Astrocyte (in vitro differentiated cells and primary cell): ENCODE data around the gene RAB11FIP3. TPM values are rescaled to one million over a fixed set of nuclear protein-coding genes. Genes with fewer than 3 reads are reported as not detected.

Experiments used
- DNase-seq: peaks from one replicate; pipeline ENCODE4 v3.0.0-alpha.2; 2010; ENCODE audit warnings: low read depth
- FAIRE-seq: peaks from 2 replicates; lab custom pipeline; 2011; peaks lifted over from hg19 to GRCh38; lab: Jason Lieb, UNC
- H2AFZ ChIP-seq: 2 replicates; pipeline ENCODE4 v1.6.0; 2012; ENCODE audit warnings: low read depth, low read length, inconsistent platforms
- H3K27ac ChIP-seq: 2 replicates; pipeline ENCODE4 v1.5.1; 2011; ENCODE audit warnings: low read depth, low read length, inconsistent platforms
- H3K27me3 ChIP-seq: 2 replicates; pipeline ENCODE4 v1.6.0; 2011; ENCODE audit warnings: low read length, inconsistent platforms; ENCODE audit not compliant: insufficient read depth
- H3K36me3 ChIP-seq: 2 replicates; pipeline ENCODE4 v1.5.1; 2011; ENCODE audit warnings: low read length, inconsistent platforms; ENCODE audit not compliant: insufficient read depth
- H3K4me1 ChIP-seq: 2 replicates; pipeline ENCODE4 v1.5.1; 2011; ENCODE audit warnings: low read length, inconsistent platforms; ENCODE audit not compliant: insufficient read depth
- H3K4me2 ChIP-seq: 2 replicates; pipeline ENCODE4 v1.6.0; 2012; ENCODE audit warnings: low read length, inconsistent platforms
- H3K4me3 ChIP-seq: 2 replicates; pipeline ENCODE4 v1.5.1; 2011; ENCODE audit warnings: low read depth, mild to moderate bottlenecking, low read length, inconsistent platforms; ENCODE audit not compliant: insufficient read depth
- H3K79me2 ChIP-seq: 2 replicates; pipeline ENCODE4 v1.6.0; 2012; ENCODE audit warnings: mild to moderate bottlenecking, low read length, inconsistent platforms; ENCODE audit not compliant: insufficient read depth
- H3K9ac ChIP-seq: 2 replicates; pipeline ENCODE4 v1.6.0; 2012; ENCODE audit warnings: mild to moderate bottlenecking, low read length, inconsistent platforms
- H3K9me3 ChIP-seq: 2 replicates; pipeline ENCODE4 v1.5.1; 2012; ENCODE audit warnings: low read depth, mild to moderate bottlenecking, low read length, inconsistent platforms; ENCODE audit not compliant: insufficient read depth
- H4K20me1 ChIP-seq: 2 replicates; pipeline ENCODE4 v1.6.0; 2012; ENCODE audit warnings: low read length, inconsistent platforms; ENCODE audit not compliant: insufficient read depth
- H3K27ac Mint-ChIP-seq: one replicate; pipeline ENCODE4 v1.8.0; 2021; ENCODE audit warnings: mild to moderate bottlenecking, mixed read lengths; ENCODE audit not compliant: unreplicated experiment
- H3K27me3 Mint-ChIP-seq: one replicate; pipeline ENCODE4 v1.8.0; 2021; ENCODE audit warnings: low read depth, mixed read lengths; ENCODE audit not compliant: unreplicated experiment
- H3K36me3 Mint-ChIP-seq: one replicate; pipeline ENCODE4 v1.8.0; 2021; ENCODE audit warnings: low read depth, mixed read lengths; ENCODE audit not compliant: unreplicated experiment
- H3K4me1 Mint-ChIP-seq: one replicate; pipeline ENCODE4 v1.8.0; 2021; ENCODE audit warnings: low read depth, mixed read lengths; ENCODE audit not compliant: unreplicated experiment
- H3K4me3 Mint-ChIP-seq: one replicate; pipeline ENCODE4 v1.8.0; 2021; ENCODE audit warnings: mild to moderate bottlenecking, moderate library complexity, mixed read lengths; ENCODE audit not compliant: unreplicated experiment
- H3K9me3 Mint-ChIP-seq: one replicate; pipeline ENCODE4 v1.8.0; 2021; ENCODE audit warnings: mild to moderate bottlenecking, mixed read lengths; ENCODE audit not compliant: unreplicated experiment
- EZH2 ChIP-seq: IDR thresholded peaks from 2 replicates; pipeline ENCODE4 v1.6.1; 2012; ENCODE audit warnings: mild to moderate bottlenecking, low read length, inconsistent platforms; ENCODE audit not compliant: insufficient read depth
- total RNA-seq: library from RNA; stranded (reverse); gene quantifications from 2 replicates; pipeline ENCODE4 v1.2.1, GENCODE V29; 2021
- TF ChIP-seq, protein P1 (sequence below): IDR thresholded peaks from 2 replicates; pipeline ENCODE4 v1.5.1; 2011; ENCODE audit warnings: low read depth, mild to moderate bottlenecking, inconsistent platforms, low read length, moderate library complexity; ENCODE audit not compliant: insufficient read depth

Gene RAB11FIP3
- total RNA-seq, 1 donor from 2014 or later, result 21.2 TPM

GRCh38 chr16:530111-530817, 104.8 kb downstream of the RAB11FIP3 start:
- Mint-ChIP-seq H3K27ac (peak overlapping the region; percentile 34), H3K9me3 (no peaks in the 10 kb centered on the region), H3K4me3 (peak overlapping the region; percentile 91), H3K4me1 (peaks cover 11% of the 10 kb centered on the region), H3K36me3 (peaks cover 2% of the 10 kb centered on the region), H3K27me3 (no peaks in the 10 kb centered on the region)
- no peak overlapping the region for H3K4me3 ChIP-seq
- H2AFZ ChIP-seq, result no peak overlapping the region
- H3K27ac ChIP-seq, result no peak overlapping the region
- H3K79me2 ChIP-seq, result peaks cover 87% of the 10 kb centered on the region
- no peaks in the 10 kb centered on the region for H3K36me3 ChIP-seq
- no peaks in the 10 kb centered on the region for H3K9me3 ChIP-seq
- TF ChIP-seq, protein P1, sequence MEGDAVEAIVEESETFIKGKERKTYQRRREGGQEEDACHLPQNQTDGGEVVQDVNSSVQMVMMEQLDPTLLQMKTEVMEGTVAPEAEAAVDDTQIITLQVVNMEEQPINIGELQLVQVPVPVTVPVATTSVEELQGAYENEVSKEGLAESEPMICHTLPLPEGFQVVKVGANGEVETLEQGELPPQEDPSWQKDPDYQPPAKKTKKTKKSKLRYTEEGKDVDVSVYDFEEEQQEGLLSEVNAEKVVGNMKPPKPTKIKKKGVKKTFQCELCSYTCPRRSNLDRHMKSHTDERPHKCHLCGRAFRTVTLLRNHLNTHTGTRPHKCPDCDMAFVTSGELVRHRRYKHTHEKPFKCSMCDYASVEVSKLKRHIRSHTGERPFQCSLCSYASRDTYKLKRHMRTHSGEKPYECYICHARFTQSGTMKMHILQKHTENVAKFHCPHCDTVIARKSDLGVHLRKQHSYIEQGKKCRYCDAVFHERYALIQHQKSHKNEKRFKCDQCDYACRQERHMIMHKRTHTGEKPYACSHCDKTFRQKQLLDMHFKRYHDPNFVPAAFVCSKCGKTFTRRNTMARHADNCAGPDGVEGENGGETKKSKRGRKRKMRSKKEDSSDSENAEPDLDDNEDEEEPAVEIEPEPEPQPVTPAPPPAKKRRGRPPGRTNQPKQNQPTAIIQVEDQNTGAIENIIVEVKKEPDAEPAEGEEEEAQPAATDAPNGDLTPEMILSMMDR, result no peak
- TF ChIP-seq EZH2, result no peak
- no peaks in the 10 kb centered on the region for H3K27me3 ChIP-seq
- H3K4me2 ChIP-seq, result peak overlapping the region; percentile 89
- FAIRE-seq, result no peak
- H3K9ac ChIP-seq, result no peak overlapping the region
- peaks cover 35% of the 10 kb centered on the region for H3K4me1 ChIP-seq
- DNase-seq, result no peak
- peaks cover 82% of the 10 kb centered on the region for H4K20me1 ChIP-seq

- no peaks in the 10 kb centered on the region for H3K9me3 Mint-ChIP-seq
- no peak overlapping the region for H3K4me3 Mint-ChIP-seq
These were observed 106.2 kb downstream of the RAB11FIP3 start for GRCh38 chr16:531494-532125.

More at GRCh38 chr16:531494-532125, 106.2 kb downstream of the RAB11FIP3 start:
- H3K4me1 Mint-ChIP-seq, result peaks cover 4% of the 10 kb centered on the region
- H3K27ac Mint-ChIP-seq, result no peak overlapping the region
- H3K4me3 ChIP-seq, result no peak overlapping the region
- H3K36me3 ChIP-seq, result no peaks in the 10 kb centered on the region
- FAIRE-seq (no peak), DNase-seq (no peak)
- no peaks in the 10 kb centered on the region for H3K36me3 Mint-ChIP-seq
- peaks cover 91% of the 10 kb centered on the region for H3K79me2 ChIP-seq
- no peak for TF ChIP-seq EZH2
- TF ChIP-seq, protein P1, result no peak
- H3K9me3 ChIP-seq, result no peaks in the 10 kb centered on the region
- peaks cover 81% of the 10 kb centered on the region for H4K20me1 ChIP-seq
- H3K9ac ChIP-seq, result no peak overlapping the region
- no peak overlapping the region for H3K4me2 ChIP-seq
- no peak overlapping the region for H3K27ac ChIP-seq
- H3K27me3 ChIP-seq, result no peaks in the 10 kb centered on the region
- H3K4me1 ChIP-seq, result peaks cover 31% of the 10 kb centered on the region
- no peak overlapping the region for H2AFZ ChIP-seq
- H3K27me3 Mint-ChIP-seq, result no peaks in the 10 kb centered on the region
